Cerebellar cortex (tissue), 1 donor: ENCODE results near the gene SPAG16.

ENCODE experiments used
- DNase-seq: peaks from one replicate; pipeline ENCODE4 v3.0.0-alpha.2; 2015; ENCODE audit warnings: low spot score

The SPAG16 gene

GRCh38 chr2:214180686-214181085, 896.4 kb downstream of the SPAG16 start:
- DNase-seq = no peak

DNA sequence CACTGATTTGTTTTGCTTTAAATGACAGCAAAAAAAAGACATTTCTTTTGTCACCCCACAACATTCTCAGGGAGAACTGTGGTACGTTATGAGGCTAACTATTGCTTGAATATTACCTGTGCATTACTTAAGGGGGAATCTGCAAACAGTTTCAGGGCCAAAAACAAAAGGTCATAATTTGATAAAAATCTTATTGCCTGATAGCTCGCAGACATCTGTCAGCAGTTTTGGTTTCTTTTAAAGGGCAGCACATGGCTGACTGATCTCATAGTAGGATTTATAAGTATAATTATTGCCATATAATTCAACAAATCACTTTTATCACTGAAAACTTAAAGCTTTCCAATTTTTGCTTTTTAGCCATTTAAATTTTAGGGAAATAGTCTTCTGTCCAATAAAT, 900.2 kb downstream of the SPAG16 start:
- no peak for DNase-seq

GRCh38 chr2:214185546-214185945, 901.3 kb downstream of the SPAG16 start:
- DNase-seq = no peak

DNA sequence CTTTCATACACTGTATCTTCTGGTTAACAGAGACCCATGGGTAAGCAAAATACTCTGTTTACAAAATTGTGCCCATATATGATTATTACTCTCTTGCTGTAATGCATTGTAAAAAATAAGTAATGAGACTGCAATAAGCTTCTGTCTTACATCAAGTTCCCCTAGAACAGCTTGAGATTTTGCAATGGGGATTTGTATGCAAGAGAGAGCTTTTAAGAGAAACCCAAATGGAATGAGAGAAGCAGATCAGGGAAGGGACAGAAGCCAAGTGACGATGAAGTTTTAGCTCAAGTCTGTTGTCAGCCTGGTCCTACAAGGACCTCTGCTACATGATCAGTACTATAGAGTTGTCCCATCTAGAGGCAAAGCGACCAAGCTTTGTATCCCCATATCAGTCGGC, 908.4 kb downstream of the SPAG16 start:
- no peak for DNase-seq

- DNase-seq = no peak
Measured at GRCh38 chr2:214193943-214194342, 909.7 kb downstream of the SPAG16 start.

DNA sequence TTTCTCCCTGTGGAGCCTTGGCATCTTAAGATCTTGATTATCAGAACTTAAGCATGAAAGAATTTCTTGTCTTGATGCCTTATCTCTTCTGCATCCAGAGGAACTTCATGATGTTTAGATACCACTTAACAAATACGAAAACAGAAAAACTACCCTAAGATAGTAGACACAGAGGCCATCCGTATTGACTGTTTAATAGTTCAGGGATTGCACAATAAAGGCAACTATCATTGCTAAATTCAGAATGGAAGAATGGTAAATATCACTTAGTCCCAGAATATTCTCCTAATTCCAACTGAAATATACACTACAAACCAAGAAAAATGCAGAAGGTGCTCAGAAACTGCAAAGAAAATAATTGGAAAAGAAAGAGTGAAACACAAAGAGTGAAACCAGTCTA, 912.0 kb downstream of the SPAG16 start:
- no peak for DNase-seq

DNA sequence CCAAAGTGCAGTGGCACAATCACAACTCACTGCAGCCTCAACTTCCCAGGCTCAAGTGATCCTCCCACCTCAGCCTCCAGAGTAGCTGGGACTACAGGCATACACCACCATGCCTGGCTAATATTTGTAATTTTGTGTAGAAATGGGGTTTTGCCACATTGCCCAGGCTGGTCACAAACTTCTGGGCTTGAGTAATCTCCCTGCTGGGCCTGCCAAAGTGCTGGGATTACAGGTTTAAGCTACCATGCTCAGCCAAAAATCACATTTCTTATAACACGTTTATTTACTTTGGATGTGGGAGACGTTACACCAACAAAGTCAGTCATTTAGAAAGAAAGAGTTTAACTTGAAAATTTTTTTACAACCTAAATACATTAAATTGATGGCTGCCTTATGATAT, 917.6 kb downstream of the SPAG16 start:
- DNase-seq = no peak

DNA sequence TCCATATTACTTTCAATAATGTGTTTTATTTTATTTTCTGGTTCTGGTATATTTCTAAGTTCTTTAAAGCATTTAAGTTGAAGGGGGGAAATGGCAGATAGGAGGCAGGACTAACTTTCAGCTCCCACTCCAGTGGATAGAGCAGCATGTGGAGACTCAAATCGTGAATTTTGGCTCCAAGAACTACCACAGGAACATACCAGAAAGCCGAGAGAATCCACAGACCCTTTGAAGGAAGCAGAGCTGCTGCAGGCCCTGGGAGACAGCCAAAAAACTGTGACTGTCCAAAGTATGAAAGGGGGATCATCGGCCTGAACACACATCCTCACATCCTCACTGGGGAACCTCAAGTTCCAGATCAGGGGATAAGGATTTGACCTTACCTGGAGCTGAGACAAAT, 919.0 kb downstream of the SPAG16 start:
- no peak for DNase-seq

- DNase-seq = no peak
Measured at GRCh38 chr2:214203744-214204289, 919.6 kb downstream of the SPAG16 start.

DNA sequence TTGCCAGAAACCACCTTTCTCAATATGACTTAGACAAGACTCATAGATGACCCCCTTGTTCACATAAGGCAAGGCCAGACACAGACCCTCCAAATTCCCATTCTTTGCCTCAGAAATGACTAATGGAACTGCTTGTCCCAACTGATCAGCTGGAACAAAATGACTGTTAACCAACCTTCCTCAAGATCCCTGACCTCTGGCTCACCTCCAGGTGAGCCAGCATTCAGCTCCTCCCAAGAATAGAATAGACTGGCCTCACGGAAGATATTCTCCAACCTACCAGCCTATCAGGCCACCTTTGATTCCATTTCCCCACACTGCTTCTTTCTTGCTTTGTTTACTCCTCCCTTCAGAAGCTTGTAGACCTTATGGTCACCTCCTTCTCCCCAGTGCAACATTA, 930.8 kb downstream of the SPAG16 start:
- DNase-seq = no peak

DNA sequence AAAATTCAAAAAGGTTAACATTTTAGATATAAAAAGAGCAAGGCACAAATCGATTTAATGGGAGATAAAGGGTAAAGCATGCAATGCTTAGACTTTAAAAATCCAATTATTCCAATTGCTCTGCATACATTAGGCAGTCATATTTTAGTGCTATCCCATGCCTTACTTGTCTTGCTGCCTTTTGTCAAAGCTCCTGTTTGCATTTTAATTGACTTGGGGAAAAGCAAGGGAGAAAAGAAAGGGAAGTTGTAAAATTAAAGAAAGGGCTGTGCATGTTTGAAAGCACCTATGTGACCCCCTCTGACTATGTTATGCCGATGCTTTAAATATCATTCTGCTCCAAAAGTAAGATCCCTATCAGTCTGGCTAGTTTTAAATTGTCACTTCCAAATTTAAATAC, 932.9 kb downstream of the SPAG16 start:
- DNase-seq = no peak

- DNase-seq = no peak
Measured at GRCh38 chr2:214217599-214217998, 933.3 kb downstream of the SPAG16 start.

- DNase-seq = no peak
Measured at GRCh38 chr2:214220251-214220650, 936.0 kb downstream of the SPAG16 start.

- DNase-seq = no peak
Measured at GRCh38 chr2:214226061-214226460, 941.8 kb downstream of the SPAG16 start.

DNA sequence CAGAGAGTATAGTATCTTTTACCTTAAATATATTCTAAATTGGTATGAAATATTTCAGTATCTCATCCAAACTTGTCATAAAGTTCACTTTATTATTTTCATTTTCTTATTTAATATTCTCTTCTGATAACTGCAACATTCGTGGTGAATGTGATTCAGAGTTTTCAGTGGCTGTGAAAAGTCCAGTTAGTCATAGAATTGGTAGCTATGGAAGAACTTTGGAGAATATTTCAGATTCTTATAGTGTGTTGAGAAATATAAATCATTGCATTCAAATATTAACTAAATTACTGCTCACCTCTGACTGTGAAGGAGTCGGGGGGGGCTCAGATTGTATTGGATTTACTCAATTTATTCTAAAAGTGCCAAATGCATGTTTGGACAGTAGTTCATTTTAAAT, 948.0 kb downstream of the SPAG16 start:
- DNase-seq = no peak

- DNase-seq = no peak
Measured at GRCh38 chr2:214233164-214233563, 948.9 kb downstream of the SPAG16 start.

DNA sequence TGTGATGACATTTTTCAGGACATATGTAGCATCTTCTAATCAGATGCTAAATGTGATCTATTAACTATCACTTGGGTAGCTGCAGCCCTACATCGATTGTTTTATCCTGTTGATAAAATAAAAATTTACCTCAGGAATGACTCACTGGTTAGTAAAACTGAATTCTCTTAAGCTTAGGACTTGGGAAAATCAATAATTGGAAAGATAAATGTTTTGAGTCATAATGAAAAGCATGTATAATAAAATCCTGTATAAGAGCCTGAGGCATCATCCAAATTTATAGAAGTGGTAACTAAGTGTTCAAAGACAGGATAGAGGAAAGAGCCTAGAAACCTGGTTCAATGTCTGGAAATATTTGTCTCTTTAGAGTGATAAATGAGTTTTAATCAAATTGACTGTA, 958.5 kb downstream of the SPAG16 start:
- DNase-seq = no peak

DNA sequence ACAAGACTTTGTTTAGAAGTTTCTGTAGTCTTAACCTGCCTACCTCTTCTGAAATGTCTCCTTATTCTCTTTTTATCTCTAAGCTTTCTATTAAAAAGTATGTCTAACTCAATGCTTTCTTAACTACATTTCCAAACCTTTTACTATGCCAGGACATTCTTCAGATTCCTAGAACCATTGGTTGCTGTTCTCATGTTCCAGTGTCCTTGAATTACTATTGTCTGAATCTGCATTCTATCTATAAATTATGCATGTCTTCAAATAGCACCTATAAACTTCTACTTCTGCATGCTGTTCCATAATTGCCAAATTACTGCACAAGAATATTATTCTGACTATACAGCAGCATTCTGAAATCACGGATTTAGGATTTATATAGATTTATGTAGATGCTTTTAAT, 960.6 kb downstream of the SPAG16 start:
- no peak for DNase-seq

DNA sequence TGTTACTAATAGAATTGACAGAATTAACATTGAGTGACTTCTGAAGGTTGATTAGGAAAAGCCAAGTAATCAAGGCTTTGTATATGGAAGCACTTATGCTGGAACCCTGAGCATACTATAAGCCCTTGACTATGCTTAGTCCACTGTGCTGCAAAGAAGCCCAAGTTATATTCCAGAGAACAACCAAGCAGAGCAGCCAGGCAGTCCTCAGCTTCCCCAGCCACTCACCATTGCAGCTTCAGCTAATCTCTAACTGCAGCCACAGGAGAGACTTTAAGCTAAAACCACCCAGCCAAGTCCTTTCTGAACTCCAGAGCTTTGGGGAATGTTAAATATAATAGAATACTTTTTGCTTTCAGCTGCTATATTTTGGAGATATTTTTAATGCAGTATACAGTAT, 962.2 kb downstream of the SPAG16 start:
- DNase-seq = no peak

- DNase-seq = no peak
Measured at GRCh38 chr2:214247531-214247930, 963.3 kb downstream of the SPAG16 start.

- no peak for DNase-seq
Measured at GRCh38 chr2:214255046-214255445, 970.8 kb downstream of the SPAG16 start.

DNA sequence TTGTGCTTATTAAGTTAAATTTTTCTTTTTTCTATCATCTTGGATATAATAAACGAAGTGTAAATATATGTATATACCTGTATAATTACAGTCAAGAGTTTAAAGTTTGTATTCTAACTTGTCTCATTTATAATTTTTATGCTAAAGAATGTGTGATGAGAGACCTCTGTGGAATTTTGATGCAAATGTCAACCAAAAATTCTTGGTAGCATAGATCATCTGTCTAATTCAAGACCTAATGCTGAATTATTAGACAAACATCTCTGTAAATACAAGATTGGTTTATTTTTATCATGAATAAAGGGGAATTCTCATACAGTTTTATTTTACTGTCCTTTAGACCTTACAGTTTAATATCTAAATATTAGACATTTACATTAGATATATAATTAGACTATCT, 977.4 kb downstream of the SPAG16 start:
- no peak for DNase-seq

DNA sequence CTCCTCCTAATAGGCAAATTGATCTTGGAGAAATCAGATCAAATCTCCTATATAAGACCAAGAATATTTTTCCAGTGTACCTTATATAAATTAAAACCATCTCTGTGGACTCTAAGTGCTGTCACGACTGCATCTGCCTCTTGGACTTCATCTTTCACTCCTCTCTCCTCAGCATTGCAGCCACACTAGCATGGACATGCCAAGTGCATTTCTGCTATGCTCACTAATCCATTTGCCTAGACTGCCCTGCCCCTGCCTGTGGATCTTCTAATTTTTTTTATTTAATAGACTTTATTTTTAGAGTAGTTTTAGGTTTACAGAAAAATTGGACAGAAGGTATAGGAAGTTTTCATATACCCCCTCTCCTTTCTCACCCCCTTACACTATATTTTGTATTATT, 979.9 kb downstream of the SPAG16 start:
- DNase-seq = no peak

- no peak for DNase-seq
Measured at GRCh38 chr2:214265991-214266489, 981.8 kb downstream of the SPAG16 start.

DNA sequence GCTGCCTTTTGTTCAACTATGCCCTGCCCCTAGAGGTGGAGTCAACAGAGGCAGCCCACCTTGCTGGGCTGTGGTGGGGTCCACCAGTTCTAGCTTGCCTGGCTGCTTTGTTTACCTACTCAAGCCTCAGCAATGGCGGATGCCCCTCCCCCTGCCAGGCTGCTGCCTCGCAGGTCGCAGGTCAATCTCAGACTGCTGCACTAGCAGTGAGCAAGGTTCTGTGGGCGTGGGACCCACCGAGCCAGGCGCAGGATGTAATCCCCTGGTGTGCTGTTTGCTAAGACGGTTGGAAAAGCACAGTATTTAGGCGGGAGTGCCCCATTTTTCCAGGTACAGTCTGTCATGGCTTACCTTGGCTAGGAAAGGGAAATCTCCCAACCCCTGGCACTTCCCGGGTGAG, 993.6 kb downstream of the SPAG16 start:
- DNase-seq = no peak
